WTC11 (cell line): Measurements from ENCODE around the gene CSN2. TPM values are rescaled to one million over a fixed set of nuclear protein-coding genes. Genes with fewer than 3 reads are reported as not detected.

Experiments
- ATAC-seq: fragments of 200-7000 bp; cut with Tn5 transposase; 2 replicates; pipeline ENCODE4 v1.10.0; 2021; ENCODE audit warnings: mild to moderate bottlenecking, moderate library complexity
- CTCF ChIA-PET: fragments of 300-600 bp; sonication (Branson Sonifier 250); formaldehyde crosslinking; loops from one replicate; lab custom pipeline; 2021; ENCODE audit warnings: antibody characterized with exemption; lab: Charles Lee
- POLR2A ChIA-PET: fragments of 350-600 bp; sonication (Branson Sonifier 250); formaldehyde crosslinking; loops from one replicate; lab custom pipeline; 2021; ENCODE audit warnings: antibody characterized with exemption; lab: Charles Lee
- DNase-seq: peaks from one replicate; pipeline ENCODE4 v3.0.0; 2021; ENCODE audit warnings: low spot score
- H3K27ac Mint-ChIP-seq: 2 replicates; pipeline ENCODE4 v1.8.0; 2021; ENCODE audit warnings: mixed read lengths
- H3K27me3 Mint-ChIP-seq: 2 replicates; pipeline ENCODE4 v1.8.0; 2021; ENCODE audit warnings: low read depth, mild to moderate bottlenecking, moderate library complexity, mixed read lengths
- H3K36me3 Mint-ChIP-seq: 2 replicates; pipeline ENCODE4 v1.8.0; 2021; ENCODE audit warnings: mixed read lengths
- H3K4me1 Mint-ChIP-seq: 2 replicates; pipeline ENCODE4 v1.8.0; 2022; ENCODE audit warnings: mixed read lengths
- H3K4me3 Mint-ChIP-seq: 2 replicates; pipeline ENCODE4 v1.8.0; 2021; ENCODE audit warnings: mild to moderate bottlenecking, moderate library complexity, mixed read lengths
- H3K9me3 Mint-ChIP-seq: 2 replicates; pipeline ENCODE4 v1.8.0; 2021; ENCODE audit warnings: mixed read lengths
- ATF1 ChIP-seq: sonication (generic); formaldehyde crosslinking; IDR thresholded peaks from 2 replicates; pipeline ENCODE4 v1.8.1; 2023; ENCODE audit warnings: mild to moderate bottlenecking, moderate library complexity, missing genetic modification reagents
- CDX4 ChIP-seq: fragments of 250-450 bp; sonication (Bioruptor Pico); IDR thresholded peaks from 2 replicates; pipeline ENCODE4 v1.9.0; 2021; ENCODE audit warnings: moderate library complexity, mild to moderate bottlenecking, inconsistent platforms, borderline replicate concordance
- CREB1 ChIP-seq: sonication (generic); formaldehyde crosslinking; IDR thresholded peaks from 2 replicates; pipeline ENCODE4 v1.8.0; 2023; ENCODE audit warnings: mild to moderate bottlenecking, missing genetic modification reagents
- CREM ChIP-seq: sonication (generic); formaldehyde crosslinking; IDR thresholded peaks from 2 replicates; pipeline ENCODE4 v1.8.1; 2022; ENCODE audit warnings: mild to moderate bottlenecking, missing genetic modification reagents, moderate library complexity
- E2F1 ChIP-seq: sonication (generic); formaldehyde crosslinking; IDR thresholded peaks from 2 replicates; pipeline ENCODE4 v1.8.0; 2022; ENCODE audit warnings: mild to moderate bottlenecking, missing genetic modification reagents
- ELF4 ChIP-seq: sonication (generic); formaldehyde crosslinking; IDR thresholded peaks from 2 replicates; pipeline ENCODE4 v1.8.1; 2022; ENCODE audit warnings: low read depth, mild to moderate bottlenecking, moderate library complexity, missing genetic modification reagents
- EMX1 ChIP-seq: fragments of 250-450 bp; sonication (Bioruptor Pico); IDR thresholded peaks from 2 replicates; pipeline ENCODE4 v1.8.0; 2021; ENCODE audit warnings: mild to moderate bottlenecking
- ESRRA ChIP-seq: sonication (generic); formaldehyde crosslinking; IDR thresholded peaks from 2 replicates; pipeline ENCODE4 v1.8.1; 2022; ENCODE audit warnings: mild to moderate bottlenecking, missing genetic modification reagents, borderline replicate concordance
- GRHL2 ChIP-seq: fragments of 250-450 bp; sonication (Bioruptor Pico); IDR thresholded peaks from 2 replicates; pipeline ENCODE4 v1.8.0; 2022; ENCODE audit warnings: mild to moderate bottlenecking, moderate library complexity; ENCODE audit not compliant: insufficient replicate concordance, severe bottlenecking
- HMGA2 ChIP-seq: fragments of 250-450 bp; sonication (Bioruptor Pico); IDR thresholded peaks from 2 replicates; pipeline ENCODE4 v1.4.0; 2021; ENCODE audit warnings: mild to moderate bottlenecking, moderate library complexity
- IRF2 ChIP-seq: sonication (generic); formaldehyde crosslinking; IDR thresholded peaks from 2 replicates; pipeline ENCODE4 v1.8.0; 2022; ENCODE audit warnings: low read depth, missing genetic modification reagents, borderline replicate concordance
- JAZF1 ChIP-seq: fragments of 250-450 bp; sonication (Bioruptor Pico); IDR thresholded peaks from 2 replicates; pipeline ENCODE4 v1.9.0; 2021; ENCODE audit warnings: moderate library complexity, mild to moderate bottlenecking, inconsistent platforms
- JUN ChIP-seq: sonication (generic); formaldehyde crosslinking; IDR thresholded peaks from 2 replicates; pipeline ENCODE4 v1.8.0; 2023; ENCODE audit warnings: mild to moderate bottlenecking, missing genetic modification reagents
- KAT7 ChIP-seq: sonication (generic); formaldehyde crosslinking; IDR thresholded peaks from 2 replicates; pipeline ENCODE4 v1.8.1; 2023; ENCODE audit warnings: missing genetic modification reagents, mild to moderate bottlenecking, borderline replicate concordance
- MXD4 ChIP-seq: fragments of 250-450 bp; sonication (Bioruptor Pico); IDR thresholded peaks from 2 replicates; pipeline ENCODE4 v1.8.0; 2021; ENCODE audit warnings: mild to moderate bottlenecking, moderate library complexity, borderline replicate concordance
- OVOL2 ChIP-seq: fragments of 250-450 bp; sonication (Bioruptor Pico); IDR thresholded peaks from 2 replicates; pipeline ENCODE4 v1.9.0; 2021; ENCODE audit warnings: mild to moderate bottlenecking, borderline replicate concordance
- PRDM15 ChIP-seq: sonication (generic); formaldehyde crosslinking; IDR thresholded peaks from 2 replicates; pipeline ENCODE4 v1.8.0; 2022; ENCODE audit warnings: missing genetic modification reagents
- RELA ChIP-seq: sonication (generic); formaldehyde crosslinking; IDR thresholded peaks from 2 replicates; pipeline ENCODE4 v1.8.1; 2022; ENCODE audit warnings: missing genetic modification reagents, mild to moderate bottlenecking, borderline replicate concordance
- SMAD3 ChIP-seq: sonication (generic); formaldehyde crosslinking; IDR thresholded peaks from 2 replicates; pipeline ENCODE4 v1.8.0; 2022; ENCODE audit warnings: missing genetic modification reagents, mild to moderate bottlenecking, borderline replicate concordance
- TEAD4 ChIP-seq: sonication (generic); formaldehyde crosslinking; IDR thresholded peaks from 2 replicates; pipeline ENCODE4 v1.8.0; 2022; ENCODE audit warnings: mild to moderate bottlenecking, missing genetic modification reagents
- USF1 ChIP-seq: sonication (generic); formaldehyde crosslinking; IDR thresholded peaks from 2 replicates; pipeline ENCODE4 v1.8.0; 2022; ENCODE audit warnings: mild to moderate bottlenecking, missing genetic modification reagents
- USF2 ChIP-seq: sonication (generic); formaldehyde crosslinking; IDR thresholded peaks from 2 replicates; pipeline ENCODE4 v1.8.1; 2023; ENCODE audit warnings: mild to moderate bottlenecking, missing genetic modification reagents, moderate library complexity
- ZMAT4 ChIP-seq: fragments of 250-450 bp; sonication (Bioruptor Pico); IDR thresholded peaks from 2 replicates; pipeline ENCODE4 v1.9.0; 2021; ENCODE audit warnings: mild to moderate bottlenecking
- ZNF232 ChIP-seq: sonication (generic); formaldehyde crosslinking; IDR thresholded peaks from 2 replicates; pipeline ENCODE4 v1.8.0; 2022; ENCODE audit warnings: mild to moderate bottlenecking, missing genetic modification reagents
- ZNF263 ChIP-seq: sonication (generic); formaldehyde crosslinking; IDR thresholded peaks from 2 replicates; pipeline ENCODE4 v1.8.1; 2022; ENCODE audit warnings: low read depth, mild to moderate bottlenecking, moderate library complexity, missing genetic modification reagents
- ZNF423 ChIP-seq: fragments of 250-450 bp; sonication (Bioruptor Pico); IDR thresholded peaks from 2 replicates; pipeline ENCODE4 v2.1.2; 2022; ENCODE audit warnings: mild to moderate bottlenecking, moderate library complexity
- ZNF512 ChIP-seq: sonication (generic); formaldehyde crosslinking; IDR thresholded peaks from 2 replicates; pipeline ENCODE4 v1.8.1; 2022; ENCODE audit warnings: missing genetic modification reagents, borderline replicate concordance
- total RNA-seq: library from RNA; stranded (reverse); gene quantifications from 3 replicates; pipeline ENCODE4 v1.2.3, GENCODE V29; 2021

CSN2 gene
- total RNA-seq, 1 experiment from 2014 or later: not detected

- Mint-ChIP-seq H3K4me1 (peaks cover 6% of the 10 kb centered on the region; the same call in 1 of the 2 replicates), H3K27ac (no peak overlapping the region), H3K36me3 (no peaks in the 10 kb centered on the region), H3K9me3 (no peaks in the 10 kb centered on the region), H3K27me3 (no peaks in the 10 kb centered on the region), H3K4me3 (no peak overlapping the region)
- TF ChIP-seq ZMAT4 (CRISPR knock-in tag): no peak
- TF ChIP-seq E2F1 (CRISPR knock-in tag): no peak
- TF ChIP-seq ZNF232 (CRISPR knock-in tag): no peak
- DNase-seq (no peak), ATAC-seq (no peak)
- ChIA-PET POLR2A (no interaction called here), CTCF (no interaction called here)
Observed at GRCh38 chr4:69986663-69987062, 21.1 kb upstream of the CSN2 start.

GRCh38 chr4:69984030-69984443 lies 18.5 kb upstream of the CSN2 start:
- H3K27ac Mint-ChIP-seq: no peak overlapping the region; the same call in 1 of the 2 replicates
- no peak for DNase-seq

GRCh38 chr4:69977582-69977981 lies 12.1 kb upstream of the CSN2 start:
- ChIA-PET CTCF (no interaction called here), POLR2A (no interaction called here)
- Mint-ChIP-seq H3K27me3 (no peaks in the 10 kb centered on the region), H3K4me1 (0 out of 2 replicates have a peak, but pooled peaks cover 4% of the 10 kb centered on the region), H3K4me3 (no peak overlapping the region), H3K9me3 (no peaks in the 10 kb centered on the region), H3K27ac (no peak overlapping the region), H3K36me3 (no peaks in the 10 kb centered on the region)
- ATAC-seq (peak; percentile 18; the same call in 1 of the 2 replicates), DNase-seq (no peak)
- TF ChIP-seq ATF1 (CRISPR knock-in tag) (no peak), RELA (CRISPR knock-in tag) (no peak), USF1 (CRISPR knock-in tag) (no peak), ZNF263 (CRISPR knock-in tag) (no peak), OVOL2 (no peak), KAT7 (CRISPR knock-in tag) (no peak), ZNF423 (CRISPR knock-in tag) (no peak), USF2 (CRISPR knock-in tag) (no peak), JAZF1 (CRISPR knock-in tag) (no peak), HMGA2 (CRISPR knock-in tag) (no peak), MXD4 (no peak), IRF2 (CRISPR knock-in tag) (no peak), PRDM15 (CRISPR knock-in tag) (no peak)

More at GRCh38 chr4:69984030-69984443, 18.5 kb upstream of the CSN2 start:
- ATAC-seq: peak; percentile 69
- ChIA-PET CTCF (interaction anchor here (0.5 kb wide), 1 partner anchor 198 kb away, joined by 3 read pairs; no protein-coding TSS in a partner anchor), POLR2A (no interaction called here)
- H3K4me3 Mint-ChIP-seq: no peak overlapping the region
- no peaks in the 10 kb centered on the region for H3K9me3 Mint-ChIP-seq
- H3K36me3 Mint-ChIP-seq: no peaks in the 10 kb centered on the region
- H3K4me1 Mint-ChIP-seq: peaks cover 6% of the 10 kb centered on the region; the same call in 1 of the 2 replicates
- TF ChIP-seq CREB1 (CRISPR knock-in tag) (no peak), CREM (CRISPR knock-in tag) (no peak), GRHL2 (CRISPR knock-in tag) (no peak), JUN (no peak), EMX1 (no peak), ZNF512 (CRISPR knock-in tag) (no peak), CDX4 (CRISPR knock-in tag) (no peak), ESRRA (no peak), ELF4 (CRISPR knock-in tag) (no peak), SMAD3 (CRISPR knock-in tag) (no peak), TEAD4 (CRISPR knock-in tag) (no peak)
- H3K27me3 Mint-ChIP-seq: no peaks in the 10 kb centered on the region
